Kidney (tissue), 22 donors: ENCODE measurements around the gene INTS14. TPM values are rescaled to one million over a fixed set of nuclear protein-coding genes. Genes with fewer than 3 reads are reported as not detected.
A peak's percentile ranks its signal among the peaks of the same experiment; 100 is the strongest.

ENCODE experiments used
- DNase-seq, 5 donors: peaks; one replicate each; pipeline ENCODE4 v3.0.0-alpha.2; 2013 to 2020
- FAIRE-seq: peaks from 2 replicates; lab custom pipeline; 2012; peaks lifted over from hg19 to GRCh38; lab: Jason Lieb, UNC
- H3K27ac ChIP-seq, 2 donors: one replicate each; pipeline ENCODE4 v1.7.0; 2013; ENCODE audit warnings: low read depth in 2 of 2, low read length in 2 of 2, inconsistent platforms in 1 of 2
- H3K27me3 ChIP-seq: one replicate; pipeline ENCODE4 v1.7.1; 2013; ENCODE audit warnings: low read length, inconsistent platforms; ENCODE audit not compliant: control insufficient read depth, insufficient read depth
- H3K36me3 ChIP-seq, 3 donors: one replicate each; pipeline versions ENCODE4 v1.7.0 to v1.7.1; 2013; ENCODE audit warnings: low read length in 3 of 3, control low read depth in 1 of 3, inconsistent platforms in 1 of 3; ENCODE audit not compliant: insufficient read depth in 3 of 3, control insufficient read depth in 2 of 3
- H3K4me1 ChIP-seq, 3 donors: one replicate each; pipeline versions ENCODE4 v1.7.0 to v1.7.1; 2013; ENCODE audit warnings: low read length in 3 of 3, inconsistent platforms in 1 of 3, low read depth in 1 of 3; ENCODE audit not compliant: control insufficient read depth in 2 of 3, insufficient read depth in 2 of 3
- H3K4me3 ChIP-seq, 3 donors: one replicate each; pipeline versions ENCODE4 v1.7.0 to v1.8.1; 2013; ENCODE audit warnings: low read length in 3 of 3, control low read depth in 1 of 3, inconsistent platforms in 1 of 3
- H3K9ac ChIP-seq, 3 donors: one replicate each; pipeline versions ENCODE4 v1.7.0 to v1.7.1; 2013; ENCODE audit warnings: low read length in 3 of 3, control low read depth in 1 of 3, inconsistent platforms in 1 of 3
- H3K9me3 ChIP-seq, 3 donors: one replicate each; pipeline versions ENCODE4 v1.7.0 to v1.7.1; 2013; ENCODE audit warnings: low read length in 3 of 3, control low read depth in 1 of 3, inconsistent platforms in 1 of 3; ENCODE audit not compliant: control insufficient read depth in 2 of 3, insufficient read depth in 1 of 3
- intact Hi-C: fragments of 100-400 bp; cut with DNase I; formaldehyde crosslinking; loops from one replicate; pipeline ENCODE4 v1.11.1; 2022
- long read RNA-seq, 10 donors: library from polyadenylated mRNA in 1 of 10; unstranded in 1 of 10; transcript quantifications; one replicate each; pipeline ENCODE4 v2.0.0 and lab custom pipeline, GENCODE V29; 2021 to 2026
- polyA plus RNA-seq: library from polyadenylated mRNA; stranded (reverse); fragments of 350-450 nt; fragmentation: Illumina TruSeq; extraction: RNeasy Lipid Tissue Mini Kit (QIAGEN cat#74804); gene quantifications from one replicate; pipeline ENCODE4 v1.2.3, GENCODE V29; 2014; ENCODE audit warnings: low read depth, low replicate concordance; ENCODE audit not compliant: insufficient read depth
- total RNA-seq: library from RNA; stranded (reverse); fragmentation: NEBNext Ultra II Directional; extraction: Animal tissue kit (Norgen Biotek cat#: 25700); gene quantifications from one replicate; pipeline ENCODE4 v1.2.1, GENCODE V29; 2021
- TF ChIP-seq, protein P1 (sequence below): IDR thresholded peaks from 3 replicates; pipeline ENCODE4 v1.5.1; 2012; ENCODE audit warnings: mild to moderate bottlenecking, moderate library complexity, borderline replicate concordance; ENCODE audit not compliant: insufficient read depth; ENCODE audit errors: extremely low read depth
- donor health status: control.
- donor health status: control.
- donor health status: control.
- donor health status: control.
- donor health status: control.
- donor health status: DM: yes; HTN: yes; CAD: no.
- donor health status: Normal renal cell carcinoma (clear cell type).

INTS14 gene
- total RNA-seq (37.1 TPM), polyA plus RNA-seq (27.8 TPM)
- long read RNA-seq, donor 1, partial matches to known transcripts, result 0 of 2 reads
- long read RNA-seq, donor 1, other reads (novel, unspliced or antisense), result 0 of 2 reads
- long read RNA-seq, donor 2, transcript INTS14-201 (12 exons, 2,393 nt), result major isoform, 5 of 10 reads
- long read RNA-seq, donor 2, partial matches to known transcripts, result 0 of 10 reads
- long read RNA-seq, donor 2, other reads (novel, unspliced or antisense), result 0 of 10 reads
- long read RNA-seq, donor 3, partial matches to known transcripts, result 0 of 5 reads
- long read RNA-seq, donor 3, other reads (novel, unspliced or antisense), result 0 of 5 reads
- long read RNA-seq, donor 4, partial matches to known transcripts, result 26 of 29 reads
- long read RNA-seq, donor 4, other reads (novel, unspliced or antisense), result 0 of 29 reads
- long read RNA-seq, donor 5, result 0 reads
- long read RNA-seq, donor 6, transcript INTS14-201 (12 exons, 2,393 nt), result major isoform, 6 of 9 reads
- long read RNA-seq, donor 6, partial matches to known transcripts, result 0 of 9 reads
- long read RNA-seq, donor 6, other reads (novel, unspliced or antisense), result 0 of 9 reads
- long read RNA-seq, donor 7, transcript INTS14-201 (12 exons, 2,393 nt), result major isoform, 13 of 29 reads
- long read RNA-seq, donor 7, partial matches to known transcripts, result 3 of 29 reads
- long read RNA-seq, donor 7, other reads (novel, unspliced or antisense), result 7 of 29 reads
- long read RNA-seq, donor 8, partial matches to known transcripts, result 0 of 5 reads
- long read RNA-seq, donor 8, other reads (novel, unspliced or antisense), result 0 of 5 reads
- long read RNA-seq, donor 9, partial matches to known transcripts, result 0 of 4 reads
- long read RNA-seq, donor 9, other reads (novel, unspliced or antisense), result 0 of 4 reads
- long read RNA-seq, donor 10, partial matches to known transcripts, result 0 of 3 reads
- long read RNA-seq, donor 10, other reads (novel, unspliced or antisense), result 0 of 3 reads

- Histone ChIP-seq H3K4me1 (peaks cover 0 to 19% (median 15%) of the 10 kb centered on the region in 3 donors), H3K36me3 (peaks cover 0 to 2% (median 0%) of the 10 kb centered on the region in 3 donors), H3K27me3 (no peaks in the 10 kb centered on the region), H3K4me3 (peak within 1 kb of the TSS; percentile 81 to 97 (median 92)), H3K9ac (peak within 1 kb of the TSS; percentile 69 to 97 (median 91)), H3K9me3 (no peaks in the 10 kb centered on the region), H3K27ac (peak within 1 kb of the TSS; percentile 92 to 97)
- no peak for FAIRE-seq
- intact Hi-C loops, result no loop called here
- DNase-seq, result peak; percentile 98 to 99 (median 99)
- TF ChIP-seq, protein P1, sequence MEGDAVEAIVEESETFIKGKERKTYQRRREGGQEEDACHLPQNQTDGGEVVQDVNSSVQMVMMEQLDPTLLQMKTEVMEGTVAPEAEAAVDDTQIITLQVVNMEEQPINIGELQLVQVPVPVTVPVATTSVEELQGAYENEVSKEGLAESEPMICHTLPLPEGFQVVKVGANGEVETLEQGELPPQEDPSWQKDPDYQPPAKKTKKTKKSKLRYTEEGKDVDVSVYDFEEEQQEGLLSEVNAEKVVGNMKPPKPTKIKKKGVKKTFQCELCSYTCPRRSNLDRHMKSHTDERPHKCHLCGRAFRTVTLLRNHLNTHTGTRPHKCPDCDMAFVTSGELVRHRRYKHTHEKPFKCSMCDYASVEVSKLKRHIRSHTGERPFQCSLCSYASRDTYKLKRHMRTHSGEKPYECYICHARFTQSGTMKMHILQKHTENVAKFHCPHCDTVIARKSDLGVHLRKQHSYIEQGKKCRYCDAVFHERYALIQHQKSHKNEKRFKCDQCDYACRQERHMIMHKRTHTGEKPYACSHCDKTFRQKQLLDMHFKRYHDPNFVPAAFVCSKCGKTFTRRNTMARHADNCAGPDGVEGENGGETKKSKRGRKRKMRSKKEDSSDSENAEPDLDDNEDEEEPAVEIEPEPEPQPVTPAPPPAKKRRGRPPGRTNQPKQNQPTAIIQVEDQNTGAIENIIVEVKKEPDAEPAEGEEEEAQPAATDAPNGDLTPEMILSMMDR, result peak; percentile 53
Observed at GRCh38 chr15:65610871-65611718, at the start of gene INTS14. Gene INTS14, minus strand, starts transcription at chr15:65611131. Its CDS starts 3,751 bp downstream, at chr15:65607380.

DNA sequence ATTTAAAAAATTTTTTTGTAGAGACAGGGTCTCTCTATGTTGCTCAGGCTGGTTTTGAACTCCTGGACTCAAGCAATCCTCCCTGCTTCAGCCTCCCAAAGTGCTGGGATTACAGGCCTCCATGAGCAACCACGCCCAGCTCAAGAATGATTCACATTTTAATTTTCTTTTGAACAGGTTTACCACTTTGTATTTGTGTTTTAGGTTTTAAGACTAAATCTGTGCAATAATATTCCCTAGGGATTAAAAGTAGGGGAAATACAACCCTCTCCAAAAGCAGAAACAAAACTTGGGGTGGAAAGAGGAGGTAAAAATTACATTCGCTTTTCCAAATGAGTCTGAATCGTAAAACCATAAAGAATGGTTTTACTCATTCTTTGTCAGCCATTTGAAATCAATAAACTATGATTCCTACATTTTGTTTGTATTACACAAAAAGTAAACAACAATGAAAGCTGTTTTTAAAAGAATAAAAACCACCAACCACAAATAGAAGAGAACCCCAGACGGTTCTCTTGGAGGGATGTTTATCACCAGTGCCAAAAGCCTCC is 48.6 kb upstream of the INTS14 start:
- Histone ChIP-seq H3K4me3 (no peak overlapping the region), H3K27ac (no peak overlapping the region), H3K36me3 (peaks cover 0 to 7% (median 5%) of the 10 kb centered on the region in 3 donors), H3K27me3 (no peaks in the 10 kb centered on the region), H3K4me1 (no peaks in the 10 kb centered on the region), H3K9ac (no peak overlapping the region), H3K9me3 (no peaks in the 10 kb centered on the region)
- intact Hi-C loops, result no loop called here
- TF ChIP-seq, protein P1, result no peak
- DNase-seq, result no peak
- no peak for FAIRE-seq

DNA sequence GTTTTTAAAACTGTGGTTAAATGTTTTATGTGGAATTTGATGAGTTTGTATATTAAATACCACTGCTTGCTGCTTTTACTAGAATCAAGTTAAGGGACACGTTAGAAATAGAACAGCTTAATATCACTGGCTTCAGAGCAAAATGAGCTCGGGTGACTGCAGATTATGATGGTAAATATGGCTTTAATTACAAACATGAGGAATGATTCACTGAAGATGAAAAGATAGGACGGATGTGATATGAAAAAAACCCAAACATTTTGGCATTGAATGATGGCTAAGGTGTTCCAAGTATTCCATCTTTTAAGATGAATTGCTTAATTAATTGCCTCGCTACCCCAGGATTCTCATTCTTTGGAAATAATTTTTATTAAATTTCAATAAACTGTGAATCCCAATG is 44.5 kb upstream of the INTS14 start:
- Histone ChIP-seq H3K4me3 (no peak overlapping the region), H3K9ac (no peak overlapping the region), H3K36me3 (peaks cover 0 to 13% (median 8%) of the 10 kb centered on the region in 3 donors), H3K9me3 (no peaks in the 10 kb centered on the region), H3K4me1 (no peaks in the 10 kb centered on the region), H3K27ac (no peak overlapping the region), H3K27me3 (no peaks in the 10 kb centered on the region)
- no peak for DNase-seq
- intact Hi-C loops, result no loop called here
- FAIRE-seq, result no peak
- TF ChIP-seq, protein P1, result no peak
